Esophagus muscularis mucosa (tissue), 4 donors: Measurements from ENCODE around the gene TEAD1. TPM values are rescaled to one million over a fixed set of nuclear protein-coding genes. Genes with fewer than 3 reads are reported as not detected.
A peak's percentile ranks its signal among the peaks of the same experiment; 100 is the strongest.

Experiments used
- DNase-seq: peaks from one replicate; pipeline ENCODE4 v3.0.0-alpha.2; 2017; ENCODE audit errors: extremely low spot score
- H3K27ac ChIP-seq, 4 donors: fragments of 200-600 bp; sonication (generic); replicated peaks in 1 of 4; 1 replicate in 3 of 4; 2 replicates in 1 of 4; pipeline ENCODE4 v1.5.1; 2016 to 2019; ENCODE audit warnings: mild to moderate bottlenecking in 1 of 4
- H3K27me3 ChIP-seq, 4 donors: fragments of 200-600 bp; sonication (generic); one replicate each; pipeline versions ENCODE4 v1.5.1 to v1.6.0; 2016 to 2019
- H3K36me3 ChIP-seq, 4 donors: fragments of 200-600 bp; sonication (generic); one replicate each; pipeline ENCODE4 v1.5.1; 2016 to 2019
- H3K4me1 ChIP-seq, 4 donors: fragments of 200-600 bp; sonication (generic); one replicate each; pipeline ENCODE4 v1.5.1; 2016 to 2019
- H3K4me3 ChIP-seq, 4 donors: fragments of 200-600 bp; sonication (generic); 1 replicate in 2 of 4; 2 replicates in 2 of 4; pipeline ENCODE4 v1.5.1; 2016 to 2019; ENCODE audit warnings: mild to moderate bottlenecking in 4 of 4, moderate library complexity in 1 of 4
- H3K9me3 ChIP-seq, 4 donors: fragments of 200-600 bp; sonication (generic); 1 replicate in 3 of 4; 2 replicates in 1 of 4; pipeline ENCODE4 v1.5.1; 2016 to 2019
- CTCF ChIP-seq, 3 experiments: fragments of 200-600 bp in 2 of 3; fragments of 450-650 bp in 1 of 3; sonication (generic) in 2 of 3; IDR thresholded peaks; one replicate each; pipeline ENCODE4 v1.5.1; 2017 to 2019; ENCODE audit warnings: antibody characterized with exemption in 3 of 3, mild to moderate bottlenecking in 2 of 3, moderate library complexity in 1 of 3
- EP300 ChIP-seq: sonication (generic); formaldehyde crosslinking; IDR thresholded peaks from one replicate; pipeline ENCODE4 v1.6.1; 2017; ENCODE audit warnings: antibody characterized with exemption
- POLR2A ChIP-seq: fragments of 450-650 bp; IDR thresholded peaks from one replicate; pipeline ENCODE4 v1.6.1; 2017; ENCODE audit warnings: antibody characterized with exemption, moderate library complexity, mild to moderate bottlenecking, low read depth
- POLR2AphosphoS5 ChIP-seq, 2 donors: sonication (generic); formaldehyde crosslinking; IDR thresholded peaks; one replicate each; pipeline ENCODE4 v1.6.1; 2017; ENCODE audit warnings: antibody characterized with exemption in 2 of 2
- WGBS: methylation state at CpG from one replicate; pipeline ENCODE4 v1.1.5; 2018; 5-methylcytosine and 5-hydroxymethylcytosine counted together
- intact Hi-C: fragments of 100-400 bp; cut with DNase I; formaldehyde crosslinking; loops from one replicate; pipeline ENCODE4 v1.15.1; 2023
- total RNA-seq, 4 donors: library from RNA; depleted of rRNA; stranded (reverse); fragments of >200 nt; gene quantifications; one replicate each; pipeline versions ENCODE4 v1.1.0 to v1.2.1, GENCODE V29; 2016

Gene TEAD1
- total RNA-seq, 4 donors from 2014 or later, result 147 to 307 (median 232) TPM

GRCh38 chr11:12737024-12737423 lies 62.8 kb downstream of the TEAD1 start:
- WGBS, result 91% methylated on average over 2 of the region's 2 CpGs
- H3K4me1 ChIP-seq, result peaks cover 11 to 23% (median 13%) of the 10 kb centered on the region in 4 donors
- TF ChIP-seq CTCF (IDR thresholded peaks at IDR 0.05) (no peak), EP300 (no peak), POLR2AphosphoS5 (IDR thresholded peaks at IDR 0.05) (no peak), POLR2A (no peak)
- no peak for DNase-seq
- H3K27me3 ChIP-seq, result no peaks in the 10 kb centered on the region
- H3K9me3 ChIP-seq, result no peaks in the 10 kb centered on the region
- intact Hi-C loops, result no loop called here
- H3K27ac ChIP-seq, result no peak overlapping the region
- H3K4me3 ChIP-seq, result no peak overlapping the region
- no peaks in the 10 kb centered on the region for H3K36me3 ChIP-seq

- no peak overlapping the region for H3K27ac ChIP-seq
- H3K4me3 ChIP-seq, result no peak overlapping the region
- H3K4me1 ChIP-seq, result peaks cover 20 to 38% (median 29%) of the 10 kb centered on the region in 4 donors
- intact Hi-C loops, result no loop called here
- 57% methylated on average over 1 of the region's 1 CpG for WGBS
- H3K27me3 ChIP-seq, result no peaks in the 10 kb centered on the region
- no peak for DNase-seq
- H3K36me3 ChIP-seq, result no peaks in the 10 kb centered on the region
- H3K9me3 ChIP-seq, result no peaks in the 10 kb centered on the region
- TF ChIP-seq EP300 (no peak), POLR2AphosphoS5 (IDR thresholded peaks at IDR 0.05) (no peak), CTCF (IDR thresholded peaks at IDR 0.05) (no peak), POLR2A (no peak)
Observed at GRCh38 chr11:12741671-12742216, 67.5 kb downstream of the TEAD1 start.

GRCh38 chr11:12743834-12744449 lies 69.7 kb downstream of the TEAD1 start:
- no peak for DNase-seq
- Histone ChIP-seq H3K27me3 (no peaks in the 10 kb centered on the region), H3K27ac (no peak overlapping the region), H3K36me3 (no peaks in the 10 kb centered on the region), H3K4me1 (peaks cover 27 to 50% (median 36%) of the 10 kb centered on the region in 4 donors), H3K4me3 (no peak overlapping the region), H3K9me3 (no peaks in the 10 kb centered on the region)
- TF ChIP-seq POLR2A (no peak), CTCF (IDR thresholded peaks at IDR 0.05) (no peak), POLR2AphosphoS5 (IDR thresholded peaks at IDR 0.05) (no peak)
- 87% methylated on average over 8 of the region's 8 CpGs for WGBS
- intact Hi-C loops, result no loop called here

- TF ChIP-seq EP300 (no peak), POLR2AphosphoS5 (IDR thresholded peaks at IDR 0.05) (no peak), POLR2A (no peak), CTCF (IDR thresholded peaks at IDR 0.05) (no peak)
- no peak overlapping the region for H3K4me3 ChIP-seq
- H3K27me3 ChIP-seq, result no peaks in the 10 kb centered on the region
- no peaks in the 10 kb centered on the region for H3K9me3 ChIP-seq
- intact Hi-C loops, result no loop called here
- WGBS, result 75% methylated on average over 8 of the region's 10 CpGs
- no peak for DNase-seq
- no peaks in the 10 kb centered on the region for H3K36me3 ChIP-seq
- H3K27ac ChIP-seq, result peak overlapping the region in 2 of 4 donors; percentile 32 to 39
- peaks cover 35 to 57% (median 44%) of the 10 kb centered on the region in 4 donors for H3K4me1 ChIP-seq
Observed at GRCh38 chr11:12744826-12745502, 70.7 kb downstream of the TEAD1 start.
